ENCODE data around the gene EEFSEC.

EEFSEC gene

GRCh38 chr3:128283421-128283820 is 130.1 kb downstream of the EEFSEC start:
- ChIA-PET POLR2A (no interaction called here), CTCF (no interaction called here)
- TF ChIP-seq FOXK2 (IDR thresholded peaks at IDR 0.05) (no peak), CTBP1 (IDR thresholded peaks at IDR 0.05; ENCODE audit: borderline replicate concordance) (no peak), ELF4 (IDR thresholded peaks at IDR 0.05) (no peak), ZNF384 (IDR thresholded peaks at IDR 0.05) (no peak), L3MBTL2 (conservative IDR thresholded peaks at IDR 0.05) (no peak), PKNOX1 (IDR thresholded peaks at IDR 0.05) (no peak), SP1 (IDR thresholded peaks at IDR 0.05) (no peak), FOXM1 (IDR thresholded peaks at IDR 0.05; ENCODE audit: borderline replicate concordance) (no peak), FOXA1 (IDR thresholded peaks at IDR 0.05) (no peak), SUZ12 (IDR thresholded peaks at IDR 0.05) (no peak)
- no peak for DNase-seq (ENCODE audit: extremely low spot score)

- no peak for DNase-seq (ENCODE audit: extremely low spot score)
- POLR2A ChIA-PET, result no interaction called here
- CTCF ChIA-PET, result no interaction called here
- TF ChIP-seq L3MBTL2 (conservative IDR thresholded peaks at IDR 0.05), result no peak
- TF ChIP-seq LEF1 (IDR thresholded peaks at IDR 0.05; ENCODE audit: borderline replicate concordance), result no peak
- no peak for TF ChIP-seq ARNT (IDR thresholded peaks at IDR 0.05)
- no peak for TF ChIP-seq SUZ12 (IDR thresholded peaks at IDR 0.05)
These were observed 132.0 kb downstream of the EEFSEC start for GRCh38 chr3:128285042-128285966.

GRCh38 chr3:128285967-128286321 is 132.7 kb downstream of the EEFSEC start:
- ChIA-PET CTCF (no interaction called here), POLR2A (no interaction called here)
- TF ChIP-seq PKNOX1 (IDR thresholded peaks at IDR 0.05) (no peak), HDGF (IDR thresholded peaks at IDR 0.05; ENCODE audit: borderline replicate concordance) (no peak), TARDBP (IDR thresholded peaks at IDR 0.05) (no peak), SUZ12 (IDR thresholded peaks at IDR 0.05) (no peak), BHLHE40 (IDR thresholded peaks at IDR 0.05; ENCODE audit: borderline replicate concordance) (no peak), FOXK2 (IDR thresholded peaks at IDR 0.05) (no peak), SP1 (IDR thresholded peaks at IDR 0.05) (no peak), FOXA1 (IDR thresholded peaks at IDR 0.05) (no peak), ARNT (IDR thresholded peaks at IDR 0.05) (no peak), ELF4 (IDR thresholded peaks at IDR 0.05) (no peak), ZNF384 (IDR thresholded peaks at IDR 0.05) (no peak), FOXM1 (IDR thresholded peaks at IDR 0.05; ENCODE audit: borderline replicate concordance) (no peak), NFRKB (IDR thresholded peaks at IDR 0.05) (no peak), L3MBTL2 (conservative IDR thresholded peaks at IDR 0.05) (no peak)
- DNase-seq (ENCODE audit: extremely low spot score), result no peak

- DNase-seq (ENCODE audit: extremely low spot score), result no peak
- no peak for TF ChIP-seq ARNT (IDR thresholded peaks at IDR 0.05)
- TF ChIP-seq PKNOX1 (IDR thresholded peaks at IDR 0.05), result no peak
- TF ChIP-seq HDGF (IDR thresholded peaks at IDR 0.05; ENCODE audit: borderline replicate concordance), result no peak
- no peak for TF ChIP-seq FOXK2 (IDR thresholded peaks at IDR 0.05)
- TF ChIP-seq LEF1 (IDR thresholded peaks at IDR 0.05; ENCODE audit: borderline replicate concordance), result no peak
- TF ChIP-seq SP1 (IDR thresholded peaks at IDR 0.05), result no peak
- TF ChIP-seq ZNF384 (IDR thresholded peaks at IDR 0.05), result no peak
- no peak for TF ChIP-seq ELF4 (IDR thresholded peaks at IDR 0.05)
- no peak for TF ChIP-seq TARDBP (IDR thresholded peaks at IDR 0.05)
- CTCF ChIA-PET, result no interaction called here
- POLR2A ChIA-PET, result no interaction called here
These were observed 133.4 kb downstream of the EEFSEC start for GRCh38 chr3:128286691-128287090.

GRCh38 chr3:128287216-128287615 is 133.9 kb downstream of the EEFSEC start:
- ChIA-PET POLR2A (no interaction called here), CTCF (no interaction called here)
- DNase-seq (ENCODE audit: extremely low spot score), result no peak
- no peak for TF ChIP-seq L3MBTL2 (conservative IDR thresholded peaks at IDR 0.05)
- TF ChIP-seq ELF4 (IDR thresholded peaks at IDR 0.05), result no peak
- TF ChIP-seq CTBP1 (IDR thresholded peaks at IDR 0.05; ENCODE audit: borderline replicate concordance), result no peak
- no peak for TF ChIP-seq ZNF384 (IDR thresholded peaks at IDR 0.05)
- TF ChIP-seq TARDBP (IDR thresholded peaks at IDR 0.05), result no peak
- TF ChIP-seq LEF1 (IDR thresholded peaks at IDR 0.05; ENCODE audit: borderline replicate concordance), result no peak
- no peak for TF ChIP-seq BHLHE40 (IDR thresholded peaks at IDR 0.05; ENCODE audit: borderline replicate concordance)
- no peak for TF ChIP-seq SP1 (IDR thresholded peaks at IDR 0.05)
- TF ChIP-seq HDGF (IDR thresholded peaks at IDR 0.05; ENCODE audit: borderline replicate concordance), result no peak
- no peak for TF ChIP-seq ARNT (IDR thresholded peaks at IDR 0.05)
- TF ChIP-seq PKNOX1 (IDR thresholded peaks at IDR 0.05), result no peak
- TF ChIP-seq FOXA1 (IDR thresholded peaks at IDR 0.05), result no peak
- TF ChIP-seq FOXK2 (IDR thresholded peaks at IDR 0.05), result no peak
- no peak for TF ChIP-seq SUZ12 (IDR thresholded peaks at IDR 0.05)
- TF ChIP-seq FOXM1 (IDR thresholded peaks at IDR 0.05; ENCODE audit: borderline replicate concordance), result no peak
- TF ChIP-seq NFRKB (IDR thresholded peaks at IDR 0.05), result no peak

GRCh38 chr3:128289534-128289933 is 136.3 kb downstream of the EEFSEC start:
- no peak for TF ChIP-seq FOXK2 (IDR thresholded peaks at IDR 0.05)
- no peak for TF ChIP-seq L3MBTL2 (conservative IDR thresholded peaks at IDR 0.05)
- no peak for TF ChIP-seq ELF4 (IDR thresholded peaks at IDR 0.05)
- no peak for TF ChIP-seq BHLHE40 (IDR thresholded peaks at IDR 0.05; ENCODE audit: borderline replicate concordance)
- no peak for TF ChIP-seq NFRKB (IDR thresholded peaks at IDR 0.05)
- TF ChIP-seq ZNF384 (IDR thresholded peaks at IDR 0.05), result no peak
- TF ChIP-seq TARDBP (IDR thresholded peaks at IDR 0.05), result no peak
- no peak for TF ChIP-seq SUZ12 (IDR thresholded peaks at IDR 0.05)
- TF ChIP-seq SP1 (IDR thresholded peaks at IDR 0.05), result no peak
- no peak for TF ChIP-seq LEF1 (IDR thresholded peaks at IDR 0.05; ENCODE audit: borderline replicate concordance)
- TF ChIP-seq ARNT (IDR thresholded peaks at IDR 0.05), result no peak
- POLR2A ChIA-PET, result no interaction called here
- CTCF ChIA-PET, result no interaction called here
- DNase-seq (ENCODE audit: extremely low spot score), result no peak

All from HEK293T (cell line).